ENCODE measurements around the gene HMCN2.

DNA sequence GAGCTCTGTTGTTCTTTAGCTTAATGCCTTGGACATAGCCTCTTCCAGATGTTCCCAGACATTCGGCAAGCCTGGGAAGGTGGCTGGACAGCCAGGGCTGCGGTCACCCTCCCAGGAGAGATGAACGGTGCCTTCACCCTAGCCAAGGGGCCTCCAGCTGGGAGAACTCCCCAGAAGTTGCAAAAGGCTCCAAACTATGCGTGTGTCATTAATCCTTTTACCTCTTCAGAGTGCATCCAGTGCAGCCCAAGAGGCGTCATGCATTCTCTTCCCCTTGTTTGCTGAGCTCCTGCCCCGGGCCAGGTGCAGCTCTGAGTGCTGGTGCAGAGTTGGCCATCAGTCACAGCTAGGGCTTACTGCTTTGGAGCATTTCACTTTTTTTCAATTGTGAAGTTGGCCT is 22.8 kb downstream of the HMCN2 start:
- TF ChIP-seq EZH2 (IDR thresholded peaks at IDR 0.05; ENCODE audit: insufficient read depth, poor library complexity, severe bottlenecking) (no peak), EZH2phosphoT487 (IDR thresholded peaks at IDR 0.05; ENCODE audit: insufficient read depth, low read depth) (no peak)

Measured in GM23248 (cell line).